Stimulated activated CD8-positive, alpha-beta memory T cell treated with anti-CD3 and anti-CD28 coated beads, Interleukin-15, amount 100 ng/mL, for 48 hours (primary cell): ENCODE measurements around the gene SFXN1.
A peak's percentile ranks its signal among the peaks of the same experiment; 100 is the strongest.

Experiments used
- DNase-seq, 2 donors: peaks; one replicate each; pipeline ENCODE4 v3.0.0-alpha.2; 2020; ENCODE audit warnings: low read depth in 2 of 2

The SFXN1 gene

GRCh38 chr5:175541264-175541663 is 62.9 kb downstream of the SFXN1 start:
- DNase-seq, result no peak

GRCh38 chr5:175542232-175542965 is 64.0 kb downstream of the SFXN1 start:
- DNase-seq, result peak in 1 of 2 donors; percentile 43

- DNase-seq, result no peak
These were observed 64.5 kb downstream of the SFXN1 start for GRCh38 chr5:175542966-175543235.

- DNase-seq, result no peak
These were observed 65.8 kb downstream of the SFXN1 start for GRCh38 chr5:175544108-175544511.

- DNase-seq, result no peak
These were observed 66.2 kb downstream of the SFXN1 start for GRCh38 chr5:175544586-175544985.

GRCh38 chr5:175547842-175548241 is 69.5 kb downstream of the SFXN1 start:
- DNase-seq, result no peak

- no peak for DNase-seq
These were observed 70.4 kb downstream of the SFXN1 start for GRCh38 chr5:175548626-175549311.

GRCh38 chr5:175550055-175550805 is 71.9 kb downstream of the SFXN1 start:
- no peak for DNase-seq

GRCh38 chr5:175551266-175551665 is 72.9 kb downstream of the SFXN1 start:
- no peak for DNase-seq

- DNase-seq, result no peak
These were observed 75.9 kb downstream of the SFXN1 start for GRCh38 chr5:175554296-175554695.

GRCh38 chr5:175555168-175555785 is 76.9 kb downstream of the SFXN1 start:
- DNase-seq, result no peak

GRCh38 chr5:175556794-175557193 is 78.4 kb downstream of the SFXN1 start:
- DNase-seq, result no peak

GRCh38 chr5:175557778-175558177 is 79.4 kb downstream of the SFXN1 start:
- no peak for DNase-seq

- no peak for DNase-seq
These were observed 80.6 kb downstream of the SFXN1 start for GRCh38 chr5:175558801-175559480.

GRCh38 chr5:175560011-175560410 is 81.7 kb downstream of the SFXN1 start:
- DNase-seq, result no peak

GRCh38 chr5:175561085-175561484 is 82.7 kb downstream of the SFXN1 start:
- no peak for DNase-seq

GRCh38 chr5:175564716-175565115 is 86.4 kb downstream of the SFXN1 start:
- DNase-seq, result no peak

- DNase-seq, result no peak
These were observed 88.3 kb downstream of the SFXN1 start for GRCh38 chr5:175566697-175567096.

- DNase-seq, result no peak
These were observed 89.6 kb downstream of the SFXN1 start for GRCh38 chr5:175567954-175568353.

- no peak for DNase-seq
These were observed 91.3 kb downstream of the SFXN1 start for GRCh38 chr5:175569701-175570100.

GRCh38 chr5:175572886-175573285 is 94.5 kb downstream of the SFXN1 start:
- no peak for DNase-seq
